Activated CD8-positive, alpha-beta memory T cell treated with anti-CD3 and anti-CD28 coated beads, Interleukin-2, amount 50 U/mL, for 48 hours (primary cell): Measurements from ENCODE around the gene ABCA2.

Source experiments
- DNase-seq: peaks from one replicate; pipeline ENCODE4 v3.0.0-alpha.2; 2020

ABCA2 gene, protein sequence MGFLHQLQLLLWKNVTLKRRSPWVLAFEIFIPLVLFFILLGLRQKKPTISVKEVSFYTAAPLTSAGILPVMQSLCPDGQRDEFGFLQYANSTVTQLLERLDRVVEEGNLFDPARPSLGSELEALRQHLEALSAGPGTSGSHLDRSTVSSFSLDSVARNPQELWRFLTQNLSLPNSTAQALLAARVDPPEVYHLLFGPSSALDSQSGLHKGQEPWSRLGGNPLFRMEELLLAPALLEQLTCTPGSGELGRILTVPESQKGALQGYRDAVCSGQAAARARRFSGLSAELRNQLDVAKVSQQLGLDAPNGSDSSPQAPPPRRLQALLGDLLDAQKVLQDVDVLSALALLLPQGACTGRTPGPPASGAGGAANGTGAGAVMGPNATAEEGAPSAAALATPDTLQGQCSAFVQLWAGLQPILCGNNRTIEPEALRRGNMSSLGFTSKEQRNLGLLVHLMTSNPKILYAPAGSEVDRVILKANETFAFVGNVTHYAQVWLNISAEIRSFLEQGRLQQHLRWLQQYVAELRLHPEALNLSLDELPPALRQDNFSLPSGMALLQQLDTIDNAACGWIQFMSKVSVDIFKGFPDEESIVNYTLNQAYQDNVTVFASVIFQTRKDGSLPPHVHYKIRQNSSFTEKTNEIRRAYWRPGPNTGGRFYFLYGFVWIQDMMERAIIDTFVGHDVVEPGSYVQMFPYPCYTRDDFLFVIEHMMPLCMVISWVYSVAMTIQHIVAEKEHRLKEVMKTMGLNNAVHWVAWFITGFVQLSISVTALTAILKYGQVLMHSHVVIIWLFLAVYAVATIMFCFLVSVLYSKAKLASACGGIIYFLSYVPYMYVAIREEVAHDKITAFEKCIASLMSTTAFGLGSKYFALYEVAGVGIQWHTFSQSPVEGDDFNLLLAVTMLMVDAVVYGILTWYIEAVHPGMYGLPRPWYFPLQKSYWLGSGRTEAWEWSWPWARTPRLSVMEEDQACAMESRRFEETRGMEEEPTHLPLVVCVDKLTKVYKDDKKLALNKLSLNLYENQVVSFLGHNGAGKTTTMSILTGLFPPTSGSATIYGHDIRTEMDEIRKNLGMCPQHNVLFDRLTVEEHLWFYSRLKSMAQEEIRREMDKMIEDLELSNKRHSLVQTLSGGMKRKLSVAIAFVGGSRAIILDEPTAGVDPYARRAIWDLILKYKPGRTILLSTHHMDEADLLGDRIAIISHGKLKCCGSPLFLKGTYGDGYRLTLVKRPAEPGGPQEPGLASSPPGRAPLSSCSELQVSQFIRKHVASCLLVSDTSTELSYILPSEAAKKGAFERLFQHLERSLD (N-terminal part only)

DNA sequence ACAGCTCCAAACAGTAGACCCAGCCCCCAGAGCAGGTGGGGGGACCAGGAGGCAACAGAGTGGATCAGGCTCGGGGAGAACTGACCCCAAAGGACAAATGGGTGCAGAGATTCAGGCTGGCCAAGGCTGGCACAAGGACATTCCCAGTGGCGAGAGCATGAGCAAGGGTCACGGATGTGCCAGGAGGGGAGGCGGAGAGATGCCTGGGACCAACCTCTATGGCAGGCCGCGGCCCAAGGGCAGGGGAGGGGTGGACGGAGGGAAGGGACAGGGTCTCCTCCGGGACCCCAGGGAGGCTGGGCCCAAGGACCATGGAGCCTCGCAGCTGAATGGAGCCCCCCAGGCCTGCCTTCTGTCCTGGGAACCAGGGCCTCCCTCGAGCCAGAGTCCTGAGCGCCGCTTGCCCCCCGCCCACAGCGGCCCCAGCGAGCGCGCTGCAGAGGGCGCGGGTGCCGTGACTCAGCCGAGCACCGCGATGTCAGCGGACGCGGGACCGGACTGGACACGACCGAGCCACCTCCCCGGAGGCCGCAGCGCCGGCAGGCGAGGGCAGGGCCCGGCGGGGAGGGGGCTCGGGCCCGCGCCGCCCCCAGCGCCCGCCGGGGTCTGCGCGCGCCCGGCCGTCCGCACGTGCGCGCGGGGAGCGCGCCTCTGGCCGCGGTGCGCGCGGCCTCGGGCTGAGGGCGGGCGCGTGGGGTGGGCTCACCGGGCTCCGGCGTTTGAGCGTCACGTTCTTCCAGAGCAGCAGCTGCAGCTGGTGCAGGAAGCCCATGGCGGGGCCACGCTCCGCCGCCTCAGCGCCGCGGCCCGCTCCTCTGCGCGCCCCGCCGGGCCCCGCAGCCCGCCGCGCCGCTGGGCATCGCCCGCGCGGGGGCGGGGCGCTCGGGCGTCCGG is at the start of gene ABCA2:
Gene ABCA2 (minus strand): TSS at position 869 of the 894 bp plus-strand sequence. CDS start 97 bp downstream, at position 772.
- DNase-seq = no peak

DNA sequence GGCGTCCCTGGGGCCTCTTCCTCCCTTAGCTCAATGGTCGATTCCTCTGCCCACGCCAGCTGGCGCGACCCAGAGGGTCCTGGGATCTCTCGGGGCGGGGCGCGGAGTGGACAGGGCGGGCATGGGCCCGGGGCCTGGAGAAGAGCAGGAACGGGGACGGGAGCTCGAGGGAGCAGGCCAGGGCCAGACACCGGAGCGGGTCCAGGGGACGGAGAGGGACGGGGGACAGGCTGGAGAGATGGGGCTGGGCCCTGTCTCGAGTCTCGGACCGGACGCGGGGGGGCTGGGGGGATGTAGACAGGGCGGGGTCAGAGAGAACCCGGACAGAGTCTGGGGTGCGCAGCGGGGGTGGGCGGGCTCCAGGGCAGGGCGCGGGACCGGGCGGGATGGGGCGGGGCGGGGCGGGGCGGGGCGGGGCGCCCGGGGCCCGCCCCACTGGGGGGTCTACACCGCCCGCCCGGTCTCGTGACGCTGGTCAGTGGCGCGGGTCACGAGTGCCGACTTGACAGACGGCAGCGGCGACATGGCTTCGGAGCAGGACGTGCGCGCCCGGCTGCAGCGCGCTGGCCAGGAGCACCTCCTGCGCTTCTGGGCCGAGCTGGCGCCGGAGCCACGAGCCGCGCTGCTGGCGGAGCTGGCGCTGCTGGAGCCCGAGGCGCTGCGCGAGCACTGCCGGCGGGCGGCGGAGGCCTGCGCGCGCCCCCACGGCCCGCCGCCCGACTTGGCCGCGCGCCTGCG is 49.1 kb upstream of the ABCA2 start, which contains the start of gene UAP1L1:
Gene UAP1L1 (plus strand): TSS at position 508 of the 738 bp plus-strand sequence. CDS start 16 bp downstream, at position 524.
- peak; percentile 81 for DNase-seq

GRCh38 chr9:137076636-137077009 is 48.6 kb upstream of the ABCA2 start:
- no peak for DNase-seq

DNA sequence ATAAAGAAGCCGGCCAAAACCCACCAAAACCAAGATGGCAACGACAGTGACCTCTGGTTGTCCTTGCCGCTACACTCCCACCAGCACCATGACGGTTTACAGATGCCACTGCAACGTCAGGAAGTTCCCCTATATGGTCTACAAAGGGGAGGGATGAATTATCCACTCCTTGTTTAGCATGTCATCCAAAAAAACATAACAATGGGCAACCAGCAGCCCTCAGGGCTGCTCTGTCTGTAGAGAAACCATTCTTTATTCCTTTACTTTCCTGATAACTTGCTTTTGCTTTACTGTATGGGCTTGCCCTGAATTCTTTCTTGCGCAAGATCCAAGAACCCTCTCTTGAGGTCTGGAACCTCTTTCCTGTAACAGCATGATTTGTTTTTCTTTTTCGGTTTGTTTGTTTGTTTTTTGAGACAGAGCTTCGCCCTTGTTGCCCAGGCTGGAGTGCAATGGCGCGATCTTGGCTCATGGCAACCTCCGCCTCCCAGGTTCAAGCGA is 47.3 kb upstream of the ABCA2 start:
- DNase-seq = no peak

DNA sequence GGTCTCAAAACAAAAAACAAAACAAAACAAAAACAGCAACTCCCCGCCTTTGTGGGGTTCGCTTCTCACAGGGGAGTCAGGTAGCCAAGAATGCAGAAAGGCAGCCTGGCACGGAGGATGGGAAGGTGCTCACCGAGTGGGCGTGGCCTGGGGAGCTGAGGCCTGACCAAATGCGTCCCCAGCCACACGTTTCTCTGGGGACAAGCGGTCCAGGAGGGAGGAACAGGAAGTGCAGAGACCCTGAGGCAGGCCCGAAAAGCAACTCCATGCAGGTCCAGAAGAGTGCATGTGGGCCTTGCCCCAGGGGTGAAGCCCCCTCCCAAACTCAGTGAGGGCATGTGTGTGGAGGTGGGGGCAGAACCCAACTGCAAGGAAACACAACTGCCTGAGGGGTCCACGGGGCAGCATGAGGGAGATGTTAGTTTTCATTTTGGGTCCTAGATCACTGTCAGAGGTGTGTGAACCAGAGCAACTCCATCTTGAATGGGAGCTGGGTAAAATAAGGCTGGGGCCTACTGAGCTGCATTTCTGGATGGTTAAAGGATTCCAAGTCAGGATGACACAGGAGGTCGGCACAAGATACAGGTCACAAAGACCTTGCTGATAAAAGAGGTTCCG is 46.7 kb upstream of the ABCA2 start:
- no peak for DNase-seq

DNA sequence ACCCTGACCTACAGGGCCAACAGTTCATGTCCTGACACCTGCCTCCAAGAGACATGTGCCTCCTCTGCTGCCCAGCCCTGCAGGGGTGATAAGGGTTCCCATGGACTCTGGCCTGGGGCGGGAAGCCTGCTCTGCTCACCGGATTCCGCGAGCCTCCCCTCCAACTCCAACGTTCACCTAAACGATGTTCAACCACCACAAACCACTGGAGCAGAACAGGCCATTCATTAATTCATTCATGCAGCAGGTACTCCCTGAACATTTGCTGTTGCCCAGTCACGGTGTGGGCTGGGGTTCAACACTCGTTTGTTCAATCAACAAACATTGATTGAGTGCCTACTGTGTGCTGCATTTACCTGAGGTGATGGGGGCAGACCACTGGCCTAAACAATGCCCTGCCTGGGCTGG is 46.0 kb upstream of the ABCA2 start:
- no peak for DNase-seq

DNA sequence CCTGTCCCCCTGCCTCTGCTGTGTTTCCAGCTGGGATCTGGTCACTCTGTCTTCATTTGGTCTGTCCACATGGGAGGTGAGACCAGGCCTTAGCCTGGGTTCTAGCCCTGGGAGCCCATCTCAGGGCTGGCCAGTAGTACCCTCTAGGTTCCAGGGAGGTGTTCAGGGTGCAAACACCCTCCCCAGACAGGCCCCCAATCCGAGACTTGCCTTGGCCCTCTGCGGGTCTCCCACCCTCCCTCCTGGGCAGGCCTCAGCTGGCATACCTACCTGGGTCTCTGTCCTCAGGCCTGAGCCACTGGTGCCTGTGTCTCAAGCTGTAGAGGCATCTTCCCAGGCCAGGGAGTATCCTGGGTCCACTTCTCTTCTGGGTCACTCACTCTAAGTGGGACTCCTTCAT is 43.2 kb upstream of the ABCA2 start:
- DNase-seq = no peak

GRCh38 chr9:137070906-137071275 is 42.9 kb upstream of the ABCA2 start:
- no peak for DNase-seq

GRCh38 chr9:137070201-137070905 is 42.3 kb upstream of the ABCA2 start, which contains the start of gene SAPCD2:
Gene SAPCD2, minus strand, starts transcription at chr9:137070557. Its CDS starts 97 bp downstream, at chr9:137070460.
- DNase-seq = peak; percentile 88

GRCh38 chr9:137069508-137070091 is 41.6 kb upstream of the ABCA2 start:
- DNase-seq = no peak

DNA sequence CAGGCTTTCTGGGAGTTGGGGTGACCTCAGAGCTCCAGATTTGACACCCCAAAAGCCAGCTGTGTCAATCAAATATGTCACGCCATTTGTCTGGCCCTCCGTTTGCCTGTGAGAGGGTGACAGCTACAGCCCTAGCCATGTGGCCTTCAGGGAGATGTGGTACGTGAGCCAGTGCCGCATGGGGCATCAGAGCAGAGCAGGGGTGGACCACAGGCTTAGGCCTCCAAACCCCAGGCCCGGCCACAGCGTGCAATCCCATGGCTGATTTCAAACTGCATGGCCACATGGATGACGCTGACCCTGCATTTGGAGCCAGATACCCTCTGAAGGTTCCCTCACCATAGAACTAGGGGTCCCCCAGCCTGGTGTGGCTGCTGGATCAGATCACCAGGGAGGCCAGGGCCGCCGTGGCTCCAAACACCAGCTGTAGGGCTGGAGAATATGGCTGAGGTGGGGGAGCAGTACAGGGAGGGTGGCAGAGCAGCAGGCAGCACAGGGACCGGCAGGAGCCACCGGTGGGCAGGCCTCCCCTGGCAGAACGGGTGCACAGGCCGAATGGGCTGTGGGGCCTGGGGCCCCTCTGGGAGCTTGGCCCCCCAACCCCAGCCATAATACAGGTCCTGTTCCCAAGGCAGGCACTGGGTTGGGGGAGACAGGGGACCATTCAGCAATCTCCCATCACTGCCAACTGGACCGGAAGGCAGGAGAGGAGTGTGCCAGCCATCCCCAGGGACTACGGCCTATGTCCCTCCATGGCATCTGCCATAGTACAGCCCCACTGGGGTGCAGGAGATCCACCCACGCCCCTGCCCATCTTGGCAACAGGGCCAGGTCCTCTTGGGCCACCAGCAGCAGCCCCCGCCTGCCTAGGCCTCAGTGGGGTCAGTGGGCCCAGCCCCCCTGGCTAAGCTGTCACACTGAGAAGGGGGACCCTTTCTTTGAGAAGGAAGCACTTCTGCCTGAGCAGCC is 40.8 kb upstream of the ABCA2 start:
- DNase-seq = no peak

- peak; percentile 92 for DNase-seq
Observed at GRCh38 chr9:137067860-137068538, 40.0 kb upstream of the ABCA2 start.

DNA sequence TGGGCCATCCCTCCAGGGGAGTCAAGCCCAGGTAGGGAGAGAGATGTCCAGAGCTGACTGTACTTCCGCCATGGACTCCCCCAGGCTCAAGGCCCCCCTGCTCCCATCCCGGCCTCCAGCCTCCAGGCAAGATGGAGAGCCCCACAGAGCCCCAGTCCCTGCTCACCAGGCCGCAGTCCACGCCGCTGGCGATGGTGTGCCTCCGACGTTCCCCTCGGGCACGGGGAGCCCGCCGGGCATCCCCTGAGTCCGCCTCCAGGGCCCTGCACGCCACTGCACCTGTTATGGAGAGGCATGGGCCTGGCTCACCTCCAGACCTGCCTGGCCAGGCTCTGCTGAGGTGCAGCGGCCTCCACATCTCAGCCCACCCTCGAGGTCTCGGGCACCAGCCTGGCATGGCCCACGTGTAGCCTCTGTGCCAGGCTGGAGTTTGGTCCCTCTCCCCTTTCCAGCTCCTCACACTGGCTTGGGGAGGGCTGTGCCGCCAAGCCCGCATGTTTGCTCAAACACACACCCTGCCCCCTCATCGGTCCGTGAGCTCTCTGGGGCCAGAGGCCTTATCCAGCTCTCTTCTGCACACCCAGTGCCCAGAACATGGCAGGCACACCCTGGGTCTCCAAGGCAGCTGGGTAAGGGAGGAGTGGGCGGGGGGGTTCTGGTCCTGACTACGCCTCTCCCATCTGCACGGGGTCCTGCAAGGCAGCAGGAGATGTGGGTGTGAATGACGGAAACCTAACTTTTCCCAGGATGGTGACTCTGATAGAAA is 38.2 kb upstream of the ABCA2 start:
- no peak for DNase-seq

- no peak for DNase-seq
Observed at GRCh38 chr9:137065336-137065967, 37.4 kb upstream of the ABCA2 start.

DNA sequence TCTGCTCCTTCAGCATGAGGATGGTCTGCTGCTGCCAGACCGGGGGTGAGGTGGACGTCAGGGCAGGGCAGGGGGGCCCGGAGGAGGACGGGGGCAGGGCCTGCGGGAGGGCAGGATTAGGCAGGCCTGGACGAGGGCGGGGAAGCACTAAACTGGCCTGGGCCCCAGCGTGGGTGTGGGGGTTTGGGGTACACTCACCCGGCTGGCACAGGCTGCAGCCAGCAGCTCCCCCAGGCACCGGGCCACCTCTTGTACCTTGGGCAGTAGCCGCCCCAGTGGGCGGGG is 36.8 kb upstream of the ABCA2 start:
- no peak for DNase-seq
